Cardiac fibroblast (primary cell): ENCODE measurements around the gene SCN2B.

Experiments
- DNase-seq, 2 donors: peaks; one replicate each; pipeline versions ENCODE4 v3.0.0 to v3.0.0-alpha.2; 2010; ENCODE audit warnings: low read depth in 2 of 2
- H3K4me3 ChIP-seq, 2 donors: replicated peaks in 1 of 2; 1 replicate in 1 of 2; 2 replicates in 1 of 2; pipeline ENCODE4 v1.5.1; 2011; ENCODE audit warnings: low read depth in 2 of 2, low read length in 2 of 2, mild to moderate bottlenecking in 2 of 2, moderate library complexity in 1 of 2
- TF ChIP-seq, protein P1 (sequence below): IDR thresholded peaks from one replicate; pipeline ENCODE4 v1.5.1; 2011; ENCODE audit warnings: low read depth, mild to moderate bottlenecking, low read length, inconsistent platforms

SCN2B gene

DNA sequence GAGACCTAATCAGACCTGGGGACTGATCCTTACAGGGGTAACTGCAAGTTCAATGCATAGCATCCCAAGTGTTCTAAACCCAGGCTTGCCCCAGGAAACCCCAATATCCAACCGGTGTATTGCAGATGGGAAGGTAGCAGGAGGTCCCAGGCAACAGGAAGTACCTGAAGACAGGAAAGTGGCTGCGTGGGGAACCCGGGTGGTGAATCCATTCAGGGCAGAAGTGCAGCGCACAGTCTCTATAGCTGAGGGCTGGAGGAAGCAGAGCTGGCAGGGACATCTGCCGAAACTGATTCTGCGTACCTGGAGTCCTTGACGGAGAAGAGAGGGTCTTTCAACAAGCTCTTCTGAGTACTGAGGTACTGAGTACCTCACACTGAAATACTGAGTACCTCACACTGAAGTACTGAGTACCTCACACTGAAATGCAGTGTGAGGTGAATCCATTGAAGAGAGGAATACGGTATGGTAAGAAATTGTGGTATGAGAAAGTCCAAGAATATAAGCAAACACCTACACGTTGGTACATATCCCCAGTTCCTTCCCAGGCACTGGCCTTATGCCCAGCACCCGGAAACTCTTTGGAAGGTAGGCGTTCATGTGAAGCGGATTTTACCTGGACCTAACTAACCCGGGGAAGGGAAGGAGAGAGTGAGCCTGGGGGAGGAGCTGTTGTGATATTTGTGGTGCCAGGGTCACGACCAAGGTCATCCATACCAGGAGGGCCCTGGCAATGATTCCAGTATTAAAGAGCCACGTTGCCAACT, 43.9 kb downstream of the SCN2B start:
- TF ChIP-seq, protein P1, sequence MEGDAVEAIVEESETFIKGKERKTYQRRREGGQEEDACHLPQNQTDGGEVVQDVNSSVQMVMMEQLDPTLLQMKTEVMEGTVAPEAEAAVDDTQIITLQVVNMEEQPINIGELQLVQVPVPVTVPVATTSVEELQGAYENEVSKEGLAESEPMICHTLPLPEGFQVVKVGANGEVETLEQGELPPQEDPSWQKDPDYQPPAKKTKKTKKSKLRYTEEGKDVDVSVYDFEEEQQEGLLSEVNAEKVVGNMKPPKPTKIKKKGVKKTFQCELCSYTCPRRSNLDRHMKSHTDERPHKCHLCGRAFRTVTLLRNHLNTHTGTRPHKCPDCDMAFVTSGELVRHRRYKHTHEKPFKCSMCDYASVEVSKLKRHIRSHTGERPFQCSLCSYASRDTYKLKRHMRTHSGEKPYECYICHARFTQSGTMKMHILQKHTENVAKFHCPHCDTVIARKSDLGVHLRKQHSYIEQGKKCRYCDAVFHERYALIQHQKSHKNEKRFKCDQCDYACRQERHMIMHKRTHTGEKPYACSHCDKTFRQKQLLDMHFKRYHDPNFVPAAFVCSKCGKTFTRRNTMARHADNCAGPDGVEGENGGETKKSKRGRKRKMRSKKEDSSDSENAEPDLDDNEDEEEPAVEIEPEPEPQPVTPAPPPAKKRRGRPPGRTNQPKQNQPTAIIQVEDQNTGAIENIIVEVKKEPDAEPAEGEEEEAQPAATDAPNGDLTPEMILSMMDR = no peak
- DNase-seq = no peak
- no peak overlapping the region for H3K4me3 ChIP-seq

DNA sequence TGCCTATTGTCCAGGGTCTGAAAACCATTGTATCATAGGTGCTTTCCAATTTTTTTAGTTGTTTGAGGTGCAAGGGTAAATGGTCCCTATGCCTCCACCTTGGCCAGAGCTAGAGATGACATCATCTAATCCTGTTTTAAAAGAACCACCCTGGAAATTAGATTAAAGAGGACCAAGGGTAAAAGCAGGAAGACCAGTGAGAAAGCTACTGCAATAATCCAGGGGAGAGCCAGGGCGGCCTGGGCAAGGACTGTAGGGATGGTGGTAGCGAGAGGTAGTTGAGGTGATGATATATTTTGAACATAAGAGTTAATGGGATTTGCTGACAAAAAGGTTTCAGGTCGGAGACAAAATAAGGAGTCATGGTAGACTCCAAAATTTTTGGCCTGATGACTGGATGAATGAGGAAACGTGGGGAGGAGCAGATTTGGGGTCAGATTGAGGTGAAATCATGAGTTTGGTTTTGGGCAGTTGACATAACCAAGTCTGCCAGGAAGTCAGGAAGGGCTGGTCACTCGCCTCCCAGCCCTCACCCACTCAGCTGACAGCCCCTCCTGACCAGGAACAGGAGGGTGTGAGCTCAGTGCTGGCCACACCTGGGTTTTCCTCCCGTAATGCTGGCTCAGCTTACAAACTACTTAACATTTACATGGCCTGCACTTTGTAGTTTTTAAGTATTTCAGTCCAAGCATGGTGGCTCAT, 46.8 kb downstream of the SCN2B start:
- DNase-seq = no peak
- no peak overlapping the region for H3K4me3 ChIP-seq
- TF ChIP-seq, protein P1 = no peak

DNA sequence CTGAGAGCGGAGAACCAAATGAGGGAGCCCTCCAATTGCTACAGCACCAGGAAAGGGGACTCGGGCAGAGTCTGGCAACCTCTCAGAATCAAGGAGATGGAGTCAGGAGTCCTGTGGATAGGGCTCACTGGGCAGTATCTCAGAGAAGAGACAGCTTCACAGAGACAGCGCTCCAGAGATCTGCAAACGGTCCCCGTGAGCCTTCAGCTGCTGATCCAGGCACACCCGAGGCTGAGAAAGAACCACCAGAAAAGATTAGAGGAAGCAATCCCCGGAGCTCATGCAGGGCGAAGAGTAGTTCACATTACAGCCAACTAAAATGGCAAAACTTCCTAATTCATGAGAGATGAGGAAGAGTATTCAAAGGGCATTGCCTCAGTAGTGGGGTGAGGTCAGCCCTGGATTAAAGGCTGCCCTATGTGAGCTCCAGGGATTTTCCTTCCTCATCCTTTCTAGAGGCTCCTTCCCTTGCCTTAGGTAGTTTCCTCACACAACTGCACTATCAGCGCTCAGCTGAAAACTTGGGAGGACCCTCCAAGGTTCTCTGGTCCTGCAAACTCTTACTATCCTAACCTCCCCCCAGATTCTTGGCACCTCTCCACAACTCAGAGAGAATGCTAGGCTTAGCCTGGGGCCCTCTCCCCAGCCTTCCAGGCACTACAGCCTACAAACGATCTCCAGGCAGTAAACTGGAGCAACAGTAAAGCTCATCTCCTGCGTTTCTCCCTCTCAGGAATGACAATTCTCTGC, 47.5 kb downstream of the SCN2B start:
- H3K4me3 ChIP-seq = no peak overlapping the region
- no peak for DNase-seq
- TF ChIP-seq, protein P1 = no peak

GRCh38 chr11:118128310-118128709, 48.1 kb downstream of the SCN2B start:
- DNase-seq = no peak
- TF ChIP-seq, protein P1 = no peak
- no peak overlapping the region for H3K4me3 ChIP-seq

DNA sequence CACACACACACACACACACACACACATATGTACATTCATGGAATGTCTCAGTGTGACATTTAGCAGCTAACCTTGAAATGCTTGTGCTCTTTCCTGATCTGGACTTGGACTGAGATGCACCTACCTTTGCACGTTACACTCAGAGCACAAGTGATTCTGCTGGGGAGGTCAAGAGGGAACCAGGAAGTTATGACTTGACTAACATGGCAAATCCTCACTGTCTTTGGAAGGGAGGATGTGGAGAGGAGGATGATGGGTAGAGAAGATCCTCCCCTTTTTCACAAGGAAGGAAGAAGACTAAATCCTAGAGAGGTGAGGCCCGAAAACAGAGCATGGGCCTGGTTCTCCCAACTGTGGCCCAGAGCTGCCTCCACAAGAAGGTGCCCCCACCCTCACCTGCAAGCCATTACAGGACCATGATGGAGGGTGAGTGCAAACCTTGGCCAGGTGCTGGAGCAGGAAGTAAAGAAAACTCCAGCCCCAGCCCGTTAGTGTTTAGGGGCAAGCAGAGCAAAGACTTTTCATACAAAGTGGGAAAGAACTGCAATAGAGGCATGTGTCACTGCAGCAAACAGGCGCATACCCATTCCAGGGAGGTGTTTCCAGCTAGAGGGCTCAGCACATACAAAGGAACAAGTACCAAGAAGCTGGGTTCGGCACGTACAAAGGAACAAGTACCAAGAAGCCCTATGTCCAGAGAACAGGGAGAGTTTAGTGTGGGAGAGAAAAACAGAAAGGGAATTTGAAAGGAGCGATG, 50.2 kb downstream of the SCN2B start:
- H3K4me3 ChIP-seq = no peak overlapping the region
- DNase-seq = no peak
- TF ChIP-seq, protein P1 = no peak

GRCh38 chr11:118124929-118125535, 51.4 kb downstream of the SCN2B start:
- H3K4me3 ChIP-seq = no peak overlapping the region
- TF ChIP-seq, protein P1 = no peak
- DNase-seq = peak in 1 of 2 donors; percentile 25
